Stimulated activated CD8-positive, alpha-beta memory T cell treated with anti-CD3 and anti-CD28 coated beads, Interleukin-2, amount 100 ng/mL, for 1 hour (primary cell): Measurements from ENCODE around the gene C2orf80.
A peak's percentile ranks its signal among the peaks of the same experiment; 100 is the strongest.
"Not testable (repeated sequence)": the region's sequence is repeated elsewhere in the genome, so short reads cannot be mapped to it uniquely, and the experiment has no call there.

Experiments used
- DNase-seq, 2 donors: peaks; one replicate each; pipeline ENCODE4 v3.0.0-alpha.2; 2020; ENCODE audit warnings: low read depth in 2 of 2

Gene C2orf80

GRCh38 chr2:208179028-208179609, 10.7 kb downstream of the C2orf80 start:
- no peak for DNase-seq

DNA sequence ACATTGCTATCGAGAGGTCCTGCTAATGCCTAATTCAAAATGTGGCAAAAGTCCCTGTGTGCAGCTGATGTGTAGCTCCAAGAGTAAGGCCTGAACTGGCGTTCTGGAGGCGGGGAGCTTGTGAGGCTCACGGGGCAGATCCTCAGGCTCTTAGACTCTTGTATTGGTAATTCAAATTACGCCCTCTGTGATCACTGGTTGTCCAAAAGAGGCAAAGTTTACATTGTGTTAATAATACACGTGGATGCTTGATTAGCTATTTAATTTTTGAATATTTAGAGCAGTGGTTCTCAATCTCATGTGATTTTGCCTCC, 14.0 kb downstream of the C2orf80 start:
- DNase-seq, result no peak

GRCh38 chr2:208175069-208175839, 14.6 kb downstream of the C2orf80 start:
- DNase-seq, result peak; percentile 20 to 28

DNA sequence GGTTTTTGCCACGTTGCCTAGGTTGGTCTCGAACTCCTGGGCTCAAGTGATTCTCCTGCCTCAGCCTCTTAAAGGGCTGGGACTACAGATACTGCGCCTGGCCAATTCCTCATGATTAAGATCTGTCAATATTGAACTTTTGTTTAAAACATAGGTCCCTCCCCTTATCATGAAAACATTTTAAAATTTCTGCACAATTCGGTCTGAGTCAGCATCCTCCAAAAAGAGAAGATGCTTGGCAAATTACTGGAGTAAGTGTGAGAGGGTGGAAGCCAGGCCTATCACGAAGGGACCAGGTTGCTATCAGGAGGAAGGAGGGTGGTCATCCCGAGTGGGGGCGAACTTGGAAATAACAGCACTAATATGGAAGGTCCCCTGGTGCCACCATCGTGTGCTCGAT, 15.7 kb downstream of the C2orf80 start:
- DNase-seq, result no peak

GRCh38 chr2:208172125-208172524, 17.7 kb downstream of the C2orf80 start:
- DNase-seq, result no peak

- DNase-seq, result no peak
Measured at GRCh38 chr2:208164951-208165755, 24.7 kb downstream of the C2orf80 start.

DNA sequence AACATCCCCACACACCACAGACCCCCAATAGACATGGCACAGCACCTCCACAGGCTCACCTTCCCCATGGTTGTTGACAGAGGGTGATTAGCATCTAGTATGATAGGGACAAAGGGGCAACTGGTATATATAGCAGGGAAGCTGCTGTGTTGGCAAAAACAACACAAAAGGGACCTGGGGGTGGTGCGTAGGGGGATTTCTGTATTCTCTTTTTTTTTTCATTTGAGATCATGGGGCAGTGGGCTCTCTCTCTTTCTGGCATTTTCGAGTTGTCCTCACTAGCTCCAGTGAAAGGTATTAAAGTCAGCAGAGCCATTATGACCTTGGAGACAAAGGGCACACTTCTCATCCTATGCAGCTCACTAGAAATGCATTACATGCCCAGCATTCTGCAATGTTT, 26.3 kb downstream of the C2orf80 start, which contains the start of gene CRYGA:
Gene CRYGA (minus strand): TSS at position 101 of the 400 bp plus-strand sequence. CDS start 33 bp downstream, at position 68.
- DNase-seq, result no peak

DNA sequence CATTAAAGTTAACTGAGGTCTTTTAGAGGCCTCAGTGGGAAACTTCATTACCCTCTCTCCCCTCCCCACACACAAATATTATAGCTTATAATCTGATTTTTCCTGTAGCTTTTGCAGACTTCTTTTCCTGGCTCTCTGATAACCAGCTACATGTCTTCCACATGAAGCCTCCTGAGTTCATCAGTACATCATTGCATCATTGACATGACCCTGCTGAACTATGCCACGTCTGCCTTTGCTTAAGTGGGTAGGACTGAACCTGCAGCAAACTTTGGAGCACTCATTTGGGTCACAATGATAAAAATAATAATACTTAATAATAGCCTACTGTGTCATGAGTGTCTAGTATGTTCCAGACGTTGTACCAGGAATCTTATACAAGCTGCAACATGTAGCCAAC, 33.4 kb downstream of the C2orf80 start:
- no peak for DNase-seq

DNA sequence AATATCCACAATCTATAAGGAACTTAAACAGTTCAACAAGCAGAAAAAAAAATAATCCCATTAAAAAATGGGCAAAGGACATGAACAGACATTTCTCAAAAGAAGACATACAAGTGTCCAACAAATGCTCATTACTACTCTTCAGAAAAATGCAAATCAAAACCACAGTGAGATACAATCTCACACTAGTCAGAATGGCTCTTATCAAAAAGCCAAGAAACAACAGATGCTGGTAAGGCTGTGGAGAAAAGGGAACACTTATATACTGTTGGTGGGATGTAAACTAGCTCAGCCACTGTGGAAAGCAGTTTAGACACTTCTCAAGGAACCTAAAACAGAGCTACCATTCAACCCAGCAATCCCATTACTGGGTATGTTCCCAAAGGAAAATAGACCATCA, 36.7 kb downstream of the C2orf80 start:
- DNase-seq, result no peak

DNA sequence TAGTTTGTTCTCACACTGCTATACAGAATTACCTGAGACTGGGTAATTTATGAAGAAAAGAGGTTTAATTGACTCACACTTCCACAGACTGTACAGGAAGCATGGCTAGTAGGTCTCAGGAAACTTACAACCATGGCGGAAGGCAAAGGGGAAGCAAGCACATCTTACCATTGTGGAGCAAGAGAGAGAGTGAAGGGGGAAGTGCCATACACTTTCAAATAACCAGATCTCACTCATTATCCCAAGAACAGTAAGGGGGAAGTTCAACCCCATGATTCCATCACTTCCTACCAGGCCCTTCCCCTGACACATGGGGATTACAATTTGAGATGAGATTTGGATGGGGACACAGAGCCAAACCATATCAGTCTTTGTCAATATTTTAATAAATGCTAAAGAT, 38.9 kb downstream of the C2orf80 start:
- no peak for DNase-seq

DNA sequence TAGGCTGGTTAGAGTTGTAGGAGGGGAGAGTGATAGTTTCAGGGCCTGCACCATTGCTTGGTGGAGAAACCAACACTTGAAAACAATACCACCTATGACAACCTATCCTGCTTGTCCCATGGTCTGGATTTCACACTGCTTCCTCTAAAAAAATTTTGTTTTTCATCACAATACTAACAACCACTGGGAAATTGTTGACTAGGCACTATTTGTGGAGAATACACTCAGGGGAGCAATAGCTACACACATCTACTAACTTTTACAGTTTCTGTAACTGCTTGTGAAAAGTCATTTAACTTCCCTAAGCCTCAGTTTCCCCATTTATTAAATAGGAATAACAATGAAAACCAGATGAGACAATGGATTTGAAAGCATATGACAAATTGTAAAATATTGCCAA, 39.7 kb downstream of the C2orf80 start:
- no peak for DNase-seq

DNA sequence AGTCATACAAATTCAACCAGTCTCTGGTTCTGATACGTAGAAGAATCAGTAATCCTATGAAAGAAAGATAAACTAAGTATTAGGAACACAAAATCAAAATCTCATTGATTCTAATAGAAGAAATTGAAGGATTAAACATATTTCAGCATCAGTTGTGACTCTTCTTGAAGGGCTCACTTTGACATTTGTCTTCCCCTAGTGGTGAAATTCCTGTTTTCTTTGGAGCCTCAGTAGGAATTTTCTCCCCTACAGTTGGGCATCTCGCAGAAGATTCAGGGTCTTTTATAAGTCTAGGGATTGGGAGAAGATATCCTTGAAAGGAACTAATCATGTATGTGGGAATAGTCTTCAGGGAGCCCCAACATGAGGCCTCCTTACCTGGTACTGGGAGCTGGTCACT, 41.0 kb downstream of the C2orf80 start:
- DNase-seq, result no peak

- no peak for DNase-seq
Measured at GRCh38 chr2:208147759-208148158, 42.1 kb downstream of the C2orf80 start.

GRCh38 chr2:208147008-208147407, 42.8 kb downstream of the C2orf80 start:
- no peak for DNase-seq

DNA sequence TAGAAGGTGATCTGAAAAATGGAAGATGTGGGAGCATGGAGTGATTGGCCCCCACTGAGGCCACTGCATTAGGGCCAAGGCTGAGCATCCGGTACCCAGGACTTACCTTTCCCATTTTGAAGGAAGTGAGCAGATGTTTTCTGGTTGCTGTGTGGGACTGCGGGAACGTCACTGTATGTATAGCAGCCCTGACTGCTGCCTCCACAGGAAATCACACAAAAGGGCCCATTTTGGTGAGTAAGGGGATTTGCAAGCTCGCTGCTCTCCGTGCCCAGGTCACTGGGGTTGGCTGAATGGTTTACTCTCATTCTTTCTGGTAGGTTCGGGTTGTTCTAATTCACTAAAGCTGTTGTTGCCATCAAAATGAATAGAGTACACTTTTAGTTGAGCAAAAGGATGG, 43.8 kb downstream of the C2orf80 start, which contains the start of gene CRYGB:
Gene CRYGB (minus strand): TSS at position 153 of the 400 bp plus-strand sequence. CDS start 38 bp downstream, at position 115.
- no peak for DNase-seq

- DNase-seq, result no peak
Measured at GRCh38 chr2:208142925-208143799, 46.7 kb downstream of the C2orf80 start.

DNA sequence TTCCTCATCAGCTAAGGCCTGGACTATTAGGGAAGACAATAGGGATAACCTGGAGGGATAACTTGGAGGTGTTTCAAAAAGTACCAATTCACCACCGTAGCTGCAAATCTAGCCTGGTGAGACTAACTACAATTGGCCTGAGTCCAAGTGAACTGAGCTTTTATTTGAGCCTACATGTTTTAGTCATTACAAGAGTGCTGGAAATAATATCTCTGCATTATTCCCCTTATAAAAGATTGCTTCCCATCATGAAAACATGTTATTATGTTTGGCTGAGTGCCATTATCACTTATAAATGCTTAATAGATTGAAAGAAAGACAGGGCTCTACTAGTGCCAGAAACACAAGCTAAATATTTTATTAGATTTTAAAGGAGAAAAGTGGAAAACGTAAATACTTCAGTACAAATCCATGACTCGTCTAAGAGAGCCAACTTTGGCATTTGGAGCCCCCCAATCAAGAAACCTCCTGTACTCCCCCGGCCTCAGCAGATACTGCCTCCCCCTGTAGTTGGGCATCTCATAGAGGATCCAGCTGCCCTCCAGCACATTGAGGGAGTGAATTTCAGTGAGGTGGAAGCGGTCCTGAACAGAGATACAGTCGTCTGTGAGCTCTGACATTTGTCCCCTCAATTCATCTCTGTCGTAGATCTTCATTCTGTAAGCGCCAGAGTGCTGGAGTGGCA, 47.4 kb downstream of the C2orf80 start:
- DNase-seq, result no peak

- DNase-seq, result no peak
Measured at GRCh38 chr2:208139447-208139846, 50.4 kb downstream of the C2orf80 start.

DNA sequence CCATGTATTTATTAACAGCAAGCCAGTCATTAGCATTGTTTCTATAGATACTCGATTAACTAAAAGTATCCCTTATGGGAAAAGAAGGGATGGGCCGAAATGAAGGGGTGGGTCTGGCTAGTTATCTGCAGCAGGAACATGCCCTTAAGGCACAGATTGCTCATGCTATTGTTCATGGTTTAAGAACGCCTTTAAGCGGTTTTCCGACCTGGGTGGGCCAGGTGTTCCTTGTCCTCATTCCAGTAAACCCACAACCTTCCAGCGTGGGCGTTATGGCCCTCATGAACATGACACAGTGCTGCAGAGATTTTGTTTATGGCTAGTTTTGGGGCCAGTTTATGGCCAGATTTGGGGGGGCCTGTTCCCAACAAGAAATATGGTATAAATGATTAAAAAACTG, 51.5 kb downstream of the C2orf80 start:
- not testable (repeated sequence) for DNase-seq

GRCh38 chr2:208136716-208137094, 53.1 kb downstream of the C2orf80 start:
- no peak for DNase-seq
